HG02870 (cell line): Measurements from ENCODE around the gene HES2.
"Not testable (repeated sequence)": the region's sequence is repeated elsewhere in the genome, so short reads cannot be mapped to it uniquely, and the experiment has no call there.

ENCODE experiments used
- ATAC-seq: cut with Tn5 transposase; IDR thresholded peaks from one replicate; pipeline ENCODE4 v1.9.1; 2021; ENCODE audit warnings: mild to moderate bottlenecking, moderate library complexity; ENCODE audit not compliant: unreplicated experiment

The HES2 gene

DNA sequence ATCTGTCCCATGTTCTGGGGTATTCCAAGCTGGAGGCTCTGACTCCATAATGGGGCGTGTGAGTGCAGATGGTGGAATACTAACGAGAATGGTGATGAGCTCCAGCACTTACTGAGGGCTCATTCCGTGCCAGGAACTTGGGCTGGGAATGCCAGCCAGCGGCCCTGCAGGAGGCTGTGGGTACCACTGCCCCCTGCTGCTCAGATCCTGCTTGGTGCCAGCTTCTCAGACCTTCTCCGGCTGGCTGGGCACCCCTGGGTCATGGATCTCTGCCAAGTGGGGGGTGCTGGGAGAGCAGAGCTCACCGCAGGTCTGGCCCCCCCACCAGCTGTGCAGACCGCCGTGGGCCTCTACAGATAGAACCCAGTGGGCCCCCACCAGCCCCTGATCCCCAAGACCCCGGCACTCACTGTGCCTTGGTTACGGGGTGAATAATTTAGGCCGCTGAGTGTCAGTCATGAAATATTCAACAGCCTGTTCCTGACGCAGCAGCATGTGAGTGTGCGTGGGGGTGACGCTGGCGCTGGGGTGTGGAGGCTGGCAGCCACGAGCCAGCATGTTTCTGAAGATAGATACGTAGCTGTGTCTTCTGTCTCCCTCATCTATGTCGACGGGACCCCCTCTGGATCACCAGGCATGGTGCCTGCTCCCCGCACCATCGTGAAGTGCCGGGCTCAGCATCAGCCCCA is 17.4 kb upstream of the HES2 start:
- not testable (repeated sequence) for ATAC-seq

DNA sequence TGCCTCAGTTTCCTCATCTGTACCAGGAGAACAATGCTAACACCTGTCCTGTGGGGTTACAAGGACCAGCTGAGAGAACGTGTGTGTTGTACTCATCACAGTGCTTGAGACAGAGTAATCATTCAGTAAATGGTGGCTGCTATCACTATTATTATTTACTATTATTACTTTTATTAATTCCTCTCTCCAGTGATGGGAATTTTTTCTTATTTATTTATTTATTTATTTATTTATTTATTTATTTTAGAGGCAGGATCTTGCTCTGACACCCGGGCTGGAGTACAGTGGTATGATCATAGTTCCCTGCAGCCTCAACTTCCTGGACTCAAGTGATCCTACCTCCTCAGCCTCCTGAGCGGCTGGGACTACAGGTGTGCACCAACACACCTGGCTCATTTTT is 16.6 kb upstream of the HES2 start:
- ATAC-seq: not testable (repeated sequence)

DNA sequence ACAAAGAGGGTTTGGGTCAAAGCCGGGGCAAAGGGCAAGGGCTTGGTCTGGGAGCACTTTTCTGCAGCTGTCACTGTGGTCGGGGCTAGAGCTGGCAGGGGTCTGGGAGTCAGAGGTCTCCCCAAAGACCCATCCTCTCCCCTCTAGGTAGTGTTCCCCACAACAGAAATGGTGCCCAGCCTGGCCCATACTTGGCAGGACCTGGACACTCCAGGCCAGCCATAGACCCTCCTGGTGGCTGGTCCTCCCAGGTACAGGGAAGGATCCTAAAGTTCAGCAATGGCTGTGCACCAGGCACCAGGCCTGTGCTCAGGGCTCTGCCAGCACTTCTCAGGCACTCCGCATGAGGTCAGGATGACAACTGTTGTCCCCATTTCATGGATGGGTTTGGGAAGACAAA is 15.8 kb upstream of the HES2 start:
- no peak for ATAC-seq

DNA sequence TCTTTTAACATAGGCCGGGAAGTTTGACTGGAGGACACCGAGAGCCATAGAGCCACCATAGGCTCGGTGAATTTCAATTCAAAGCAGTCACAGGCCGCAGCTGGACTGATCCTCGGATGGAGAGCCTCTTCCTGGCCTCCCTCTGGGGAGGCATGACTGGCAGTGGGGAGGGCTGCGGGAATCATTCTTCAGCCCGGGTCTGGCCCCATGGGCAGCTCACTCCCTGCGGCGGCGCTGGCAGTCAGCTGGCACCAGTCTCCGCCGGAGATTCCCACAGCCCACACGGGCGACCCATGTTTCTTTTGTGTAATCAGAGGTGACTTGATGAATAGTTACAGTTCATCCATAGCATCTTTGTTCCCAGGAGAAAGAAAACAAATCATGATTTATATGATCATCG is 15.4 kb upstream of the HES2 start:
- ATAC-seq: no peak

DNA sequence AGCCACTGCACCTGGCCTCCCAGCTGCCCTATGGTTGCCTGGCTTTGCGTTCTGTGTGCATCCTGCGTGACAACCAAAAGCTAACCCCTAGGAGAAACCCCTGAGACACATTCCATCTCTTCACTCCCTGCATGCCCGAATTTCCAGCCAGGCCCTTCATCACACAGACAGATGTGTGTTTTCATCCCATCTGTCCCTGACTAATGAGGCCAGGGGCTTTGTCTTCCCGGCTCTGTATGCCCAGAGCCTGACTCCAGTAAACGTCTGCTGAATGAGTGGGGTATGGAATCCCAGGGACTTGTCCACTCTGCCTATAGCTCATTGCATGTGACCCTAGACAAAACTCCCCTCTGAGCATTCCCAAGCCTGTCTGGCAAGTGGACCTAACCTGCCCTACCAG is 14.5 kb upstream of the HES2 start:
- ATAC-seq: no peak

DNA sequence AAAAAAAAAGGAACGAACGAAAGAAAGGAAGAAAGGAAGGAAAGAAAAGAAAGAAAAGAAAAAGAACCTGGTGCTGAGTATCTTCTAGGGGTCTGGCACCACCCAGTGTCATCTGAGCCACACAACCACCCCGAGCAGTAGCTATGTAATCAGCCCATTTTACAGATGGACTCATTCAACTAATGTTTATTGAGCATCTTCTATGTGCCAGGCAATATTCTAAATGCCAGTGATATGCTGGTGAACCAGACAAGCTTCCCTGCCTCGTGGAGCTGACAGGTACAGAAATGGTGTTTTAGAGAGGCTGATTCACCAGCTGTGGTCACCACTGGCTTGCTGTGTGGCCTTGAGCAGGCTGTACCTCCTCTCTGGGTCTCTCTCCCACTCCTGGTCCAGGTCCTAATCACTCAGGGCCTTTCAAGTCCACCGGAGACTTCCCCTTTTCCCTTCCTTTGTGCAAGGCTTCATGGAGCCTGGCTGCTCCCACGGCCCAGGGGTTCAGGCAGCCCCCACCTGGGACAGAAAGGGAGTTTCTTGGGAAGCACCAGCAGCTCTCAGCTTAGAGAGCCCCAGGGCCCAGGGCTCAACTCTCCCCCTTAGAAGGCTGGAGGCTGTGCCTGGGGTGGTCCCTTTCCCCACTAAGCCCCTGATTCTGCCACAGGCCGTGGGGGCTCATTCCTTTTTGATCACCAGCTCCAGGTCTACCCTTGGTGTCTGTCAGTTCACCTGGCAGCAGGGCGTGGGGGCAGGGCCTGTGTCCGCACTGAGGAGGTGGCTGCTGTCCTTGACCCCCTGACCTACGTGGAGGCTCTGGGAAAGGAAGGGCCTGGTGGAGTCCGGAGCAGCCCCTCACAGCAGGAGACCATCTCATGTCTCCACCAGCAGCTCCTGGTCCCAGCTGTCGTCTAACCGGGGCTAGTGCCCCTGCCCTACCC is 12.2 kb upstream of the HES2 start:
- not testable (repeated sequence) for ATAC-seq

DNA sequence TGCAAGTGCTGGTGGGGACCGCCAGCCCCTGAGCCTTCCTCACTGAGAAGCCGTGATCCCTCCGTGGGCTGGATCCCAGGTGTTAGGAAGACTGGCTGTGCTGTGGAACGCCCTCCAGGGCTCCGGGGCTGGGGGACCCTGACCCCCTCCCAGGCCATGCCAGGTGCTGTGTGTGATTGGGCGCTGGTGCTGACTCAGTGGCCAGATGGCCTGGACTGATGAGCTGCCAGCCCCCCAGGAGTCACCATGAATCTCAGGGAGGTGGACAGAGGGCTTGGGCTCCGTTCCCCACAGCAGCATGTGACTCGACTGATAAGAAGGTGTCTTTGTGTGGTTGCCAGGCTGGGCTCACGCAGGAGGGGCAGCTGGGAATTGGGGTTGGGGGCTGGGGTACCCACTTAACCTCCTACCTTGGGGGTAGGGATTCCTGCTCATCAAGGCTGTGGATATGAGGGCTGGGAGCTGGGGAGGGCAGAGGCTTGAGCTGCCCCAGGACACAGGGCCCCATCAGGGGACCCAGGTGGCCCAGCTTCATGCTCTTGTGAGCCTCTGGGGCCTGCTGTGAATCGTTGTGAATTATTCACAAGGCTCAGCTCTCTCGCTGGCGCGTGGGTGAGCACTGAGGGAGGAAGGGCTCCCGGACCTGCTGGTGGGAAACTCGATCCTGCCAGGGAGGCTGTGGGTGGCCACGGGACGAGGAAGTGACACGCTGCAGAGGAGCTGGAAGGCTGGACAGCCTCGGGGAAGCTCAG is 10.1 kb upstream of the HES2 start:
- ATAC-seq: not testable (repeated sequence)

DNA sequence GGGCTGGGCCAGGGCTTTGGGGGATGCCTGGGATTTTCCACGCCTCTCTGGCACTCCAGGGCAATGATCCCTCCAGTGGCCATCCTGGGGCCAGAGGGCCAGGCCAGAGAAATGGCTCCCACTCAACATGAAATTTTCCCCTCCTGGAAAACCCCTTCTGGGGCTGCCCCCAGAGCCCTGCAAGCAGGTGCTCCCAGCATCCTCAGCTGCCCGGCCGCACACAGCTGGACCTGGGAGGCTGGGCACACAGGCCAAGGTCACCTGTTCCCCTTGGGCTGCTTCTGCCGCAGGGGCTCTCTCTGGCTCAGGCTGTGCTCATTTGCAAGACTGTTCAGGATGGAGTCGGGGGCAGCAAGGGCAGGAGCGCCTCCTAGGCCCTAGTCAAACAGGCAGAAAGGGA is 8.7 kb upstream of the HES2 start:
- ATAC-seq: not testable (repeated sequence)

DNA sequence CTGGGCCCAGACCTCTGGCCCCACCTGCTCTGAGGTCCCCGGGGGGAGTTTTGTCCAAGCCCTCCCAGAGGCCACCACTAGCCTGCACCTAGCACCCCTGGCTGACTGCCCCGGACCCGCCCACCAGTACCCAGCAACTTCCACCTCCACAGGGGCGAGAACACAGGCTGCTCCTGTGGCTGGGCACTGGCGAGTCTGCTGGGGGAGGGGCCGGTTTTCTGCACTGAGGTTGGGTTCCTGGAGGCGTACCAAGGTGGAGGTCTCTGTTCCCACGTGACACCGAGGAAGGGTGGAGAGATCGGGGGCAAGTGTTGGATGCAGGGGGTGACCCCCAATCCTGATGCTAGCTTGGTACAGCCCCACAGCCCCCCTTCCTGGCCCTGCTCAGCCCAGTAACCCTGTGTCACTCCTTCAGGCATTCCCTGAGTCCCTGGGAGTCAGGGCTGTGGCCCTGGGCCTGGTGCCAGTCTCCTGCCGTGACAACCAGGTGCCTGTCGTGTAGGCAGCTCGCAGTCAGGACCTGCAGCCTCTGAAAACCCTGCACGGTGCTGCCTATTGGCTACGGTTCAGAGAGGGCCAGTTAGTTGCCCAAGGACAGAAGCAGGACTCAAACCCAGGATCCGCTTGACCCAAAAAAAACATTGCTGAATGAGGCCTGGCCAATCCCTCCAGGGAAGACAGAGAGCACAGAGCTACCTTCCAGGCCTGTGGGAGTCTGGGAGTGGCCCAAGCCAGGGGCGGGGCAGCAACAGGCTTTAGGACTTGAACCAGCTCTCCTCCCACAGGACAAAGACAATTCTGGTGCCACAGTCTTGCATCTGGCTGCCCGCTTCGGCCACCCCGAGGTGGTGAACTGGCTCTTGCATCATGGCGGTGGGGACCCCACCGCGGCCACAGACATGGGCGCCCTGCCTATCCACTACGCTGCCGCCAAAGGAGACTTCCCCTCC is 8.0 kb upstream of the HES2 start:
- ATAC-seq: no peak

DNA sequence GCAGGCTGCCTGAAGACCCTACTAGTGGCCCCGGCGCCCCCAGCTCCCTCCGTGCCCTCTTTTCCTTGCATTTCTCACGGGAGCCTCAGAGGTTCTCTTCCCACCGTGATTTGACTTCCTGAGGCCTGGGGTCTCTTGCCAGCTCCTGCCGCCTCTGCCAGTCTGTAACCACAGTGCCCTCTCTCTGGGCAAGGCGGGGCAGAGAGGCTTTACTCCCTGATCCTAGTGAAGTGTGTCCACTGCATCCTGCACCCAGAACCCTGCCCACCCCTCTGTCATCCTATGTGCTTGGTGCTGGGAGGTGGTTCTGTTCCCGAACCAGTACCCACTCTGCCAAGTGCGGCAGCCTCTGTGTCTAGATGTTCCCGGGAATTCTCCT is 7.2 kb upstream of the HES2 start:
- no peak for ATAC-seq

DNA sequence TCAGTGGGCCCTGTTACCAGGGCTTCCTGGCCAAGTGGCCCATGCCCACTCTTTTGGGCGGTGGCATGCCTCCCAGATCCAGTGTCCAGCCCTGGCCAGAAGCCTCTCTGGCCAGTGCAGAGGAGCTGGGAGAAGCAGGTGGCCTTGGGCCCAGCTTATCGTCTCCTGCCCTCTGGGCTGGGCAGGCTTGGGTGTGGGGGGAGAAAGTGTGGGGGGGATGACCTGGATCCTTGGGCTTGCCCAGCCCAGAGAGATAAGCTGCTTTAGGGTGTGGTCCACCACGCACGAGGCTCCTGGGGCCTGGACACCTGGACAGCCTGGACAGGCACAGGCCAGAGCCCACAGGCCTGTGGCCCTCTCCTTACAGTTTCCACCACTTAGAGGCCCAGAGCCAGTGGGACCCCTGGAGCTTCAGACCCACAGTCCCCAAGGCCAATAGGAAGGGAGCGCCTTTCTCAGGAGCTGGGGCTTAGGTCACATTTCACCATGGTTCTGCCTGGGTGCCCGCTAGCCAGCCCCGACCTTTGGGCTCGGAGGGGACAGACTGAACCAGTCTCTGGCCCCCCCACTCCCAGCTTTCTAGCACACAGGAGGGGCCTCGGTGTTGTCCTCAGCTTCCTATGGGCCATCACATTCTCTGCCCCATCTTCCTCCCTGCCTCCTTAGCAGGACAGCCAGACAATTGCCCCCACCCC is 6.7 kb upstream of the HES2 start:
- no peak for ATAC-seq

DNA sequence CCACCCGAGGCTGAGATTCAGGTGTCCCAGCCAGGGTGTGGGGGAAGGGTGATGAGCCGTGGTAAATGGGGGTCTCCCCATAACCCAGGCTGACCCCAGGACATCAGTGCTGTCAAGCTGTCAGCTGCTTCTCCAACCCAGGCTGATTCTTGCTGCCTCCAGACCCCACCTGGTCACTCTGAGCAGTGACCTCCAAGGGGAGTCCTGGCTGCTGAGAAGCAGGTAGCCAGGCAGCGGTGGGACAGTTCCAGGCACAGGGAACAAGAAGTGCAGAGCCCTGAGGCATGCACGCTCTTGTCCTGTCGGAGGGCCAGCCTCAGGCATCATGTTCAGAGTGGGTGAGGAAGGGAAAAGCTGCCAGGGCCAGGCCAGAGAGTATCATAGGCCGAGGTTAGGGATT is 5.9 kb upstream of the HES2 start:
- ATAC-seq: no peak

DNA sequence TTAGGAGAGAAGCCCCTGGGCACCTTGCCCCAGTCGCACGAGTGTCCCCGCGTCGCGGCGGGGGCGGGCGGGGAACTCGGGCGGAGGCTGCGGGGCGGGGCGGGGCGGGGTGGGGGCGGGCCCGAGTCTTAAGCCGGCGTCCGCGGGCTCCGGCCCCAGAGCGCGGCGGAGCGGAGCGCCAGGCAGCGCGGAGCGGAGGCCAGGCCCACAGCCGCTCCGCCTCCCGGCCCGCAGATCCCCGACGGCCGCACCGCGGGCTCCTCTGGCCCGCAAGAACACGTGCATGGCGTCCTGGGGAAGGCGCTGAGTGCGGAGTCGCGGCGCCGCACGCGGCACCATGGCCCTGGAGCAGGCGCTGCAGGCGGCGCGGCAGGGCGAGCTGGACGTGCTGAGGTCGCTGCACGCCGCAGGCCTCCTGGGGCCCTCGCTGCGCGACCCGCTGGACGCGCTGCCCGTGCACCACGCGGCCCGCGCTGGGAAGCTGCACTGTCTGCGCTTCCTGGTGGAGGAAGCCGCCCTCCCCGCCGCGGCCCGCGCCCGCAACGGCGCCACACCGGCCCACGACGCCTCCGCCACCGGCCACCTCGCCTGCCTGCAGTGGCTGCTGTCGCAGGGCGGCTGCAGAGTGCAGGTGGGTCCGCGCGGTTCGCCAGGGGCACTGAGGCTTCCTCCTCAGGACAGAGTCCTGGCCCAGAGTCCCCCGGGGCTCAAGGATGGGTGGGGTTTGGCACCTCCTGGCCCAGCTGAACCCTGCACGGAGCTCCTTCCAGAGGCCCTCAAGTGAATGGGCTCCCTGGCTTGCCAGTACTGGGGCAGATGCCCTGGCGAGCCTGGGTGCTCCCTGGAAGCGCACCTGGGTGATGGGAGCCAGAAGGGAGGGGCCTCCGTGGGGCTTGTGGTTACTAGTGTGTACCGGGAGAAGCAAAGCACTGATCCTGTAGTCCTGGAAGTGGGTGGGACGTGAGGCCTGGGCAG is 5.2 kb upstream of the HES2 start, which contains the start of gene ESPN:
Gene ESPN (plus strand): TSS at position 158 of the 975 bp plus-strand sequence. CDS start 180 bp downstream, at position 338.
- ATAC-seq: no peak

DNA sequence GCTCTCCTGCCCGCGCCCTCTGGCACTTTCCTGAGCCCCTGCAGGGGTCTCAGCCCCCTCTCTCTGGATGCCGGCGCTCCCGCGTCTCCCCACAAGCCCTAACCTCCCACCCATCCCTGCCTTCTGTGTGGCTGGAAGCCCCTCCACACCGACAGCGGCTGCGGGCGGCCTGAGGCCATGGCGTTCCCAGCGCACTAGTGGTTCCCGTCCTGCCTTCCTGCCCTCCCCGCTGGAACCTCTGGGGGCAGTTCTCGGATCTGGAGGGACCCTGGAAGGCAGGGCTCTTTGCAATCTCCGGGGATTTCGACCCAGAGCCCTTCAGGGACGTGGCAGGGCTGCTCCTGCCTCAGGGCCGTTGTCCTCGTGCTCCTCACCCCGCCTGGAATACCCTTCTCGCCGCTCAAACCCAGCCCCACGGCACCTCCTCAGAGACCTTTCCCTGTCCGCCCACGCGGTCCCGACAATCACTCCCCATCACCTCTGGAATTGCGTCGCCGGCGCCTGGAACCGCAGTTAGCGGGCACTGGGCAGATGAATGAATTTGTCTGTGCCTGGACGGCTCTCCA is 4.4 kb upstream of the HES2 start:
- no peak for ATAC-seq

DNA sequence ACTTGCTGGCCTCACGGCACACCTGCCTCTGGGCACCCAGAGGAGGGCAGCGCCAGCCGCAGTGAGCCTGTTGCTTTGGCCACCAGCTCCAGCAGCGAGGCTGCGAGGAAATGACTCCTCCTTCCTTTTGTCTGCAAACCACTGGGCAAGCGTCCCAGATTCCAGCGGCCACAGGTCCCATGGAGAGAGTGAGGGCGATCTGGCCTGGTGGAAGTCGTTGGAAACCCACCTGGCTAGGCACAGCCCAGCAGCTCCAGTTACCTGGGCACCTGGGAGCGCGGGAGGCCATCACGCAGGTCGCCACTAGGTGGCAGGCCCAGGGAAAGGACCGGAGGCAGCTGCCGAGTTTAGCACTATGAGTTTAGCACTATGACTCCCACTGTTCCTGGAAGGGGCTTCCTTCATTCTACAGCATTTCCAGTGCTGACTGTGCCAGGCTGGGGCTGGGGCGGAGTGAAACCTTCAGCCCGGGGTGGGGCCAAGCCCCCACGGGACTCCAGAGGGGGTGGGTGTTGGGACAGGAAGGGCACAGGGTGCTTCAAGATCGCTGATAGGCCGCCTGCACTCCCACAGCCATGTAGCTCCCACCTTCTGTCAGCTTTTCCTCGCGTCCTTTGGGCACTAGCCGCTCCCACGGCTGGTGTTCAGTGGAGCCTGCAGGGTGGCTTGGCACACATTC is 3.7 kb upstream of the HES2 start:
- no peak for ATAC-seq

DNA sequence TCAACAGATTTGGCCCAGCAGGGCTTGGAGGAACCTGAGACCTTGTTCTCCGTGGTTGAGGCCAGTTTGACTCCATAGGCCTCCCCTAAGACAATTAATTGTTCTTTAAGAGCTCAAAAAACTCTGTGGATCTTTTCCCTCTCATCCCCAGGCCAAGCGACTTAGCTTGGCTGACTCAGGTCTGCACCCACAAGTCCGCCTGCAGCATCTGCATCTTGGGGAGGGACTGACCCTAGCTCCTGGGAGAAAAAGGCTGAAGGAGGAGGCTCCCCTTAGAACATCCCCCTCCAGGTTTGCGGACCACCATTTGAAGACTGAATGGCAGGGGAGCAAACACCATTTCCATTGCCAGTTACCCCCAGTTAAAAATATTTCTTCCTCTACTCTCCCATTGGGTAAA is 1.5 kb upstream of the HES2 start:
- ATAC-seq: no peak

DNA sequence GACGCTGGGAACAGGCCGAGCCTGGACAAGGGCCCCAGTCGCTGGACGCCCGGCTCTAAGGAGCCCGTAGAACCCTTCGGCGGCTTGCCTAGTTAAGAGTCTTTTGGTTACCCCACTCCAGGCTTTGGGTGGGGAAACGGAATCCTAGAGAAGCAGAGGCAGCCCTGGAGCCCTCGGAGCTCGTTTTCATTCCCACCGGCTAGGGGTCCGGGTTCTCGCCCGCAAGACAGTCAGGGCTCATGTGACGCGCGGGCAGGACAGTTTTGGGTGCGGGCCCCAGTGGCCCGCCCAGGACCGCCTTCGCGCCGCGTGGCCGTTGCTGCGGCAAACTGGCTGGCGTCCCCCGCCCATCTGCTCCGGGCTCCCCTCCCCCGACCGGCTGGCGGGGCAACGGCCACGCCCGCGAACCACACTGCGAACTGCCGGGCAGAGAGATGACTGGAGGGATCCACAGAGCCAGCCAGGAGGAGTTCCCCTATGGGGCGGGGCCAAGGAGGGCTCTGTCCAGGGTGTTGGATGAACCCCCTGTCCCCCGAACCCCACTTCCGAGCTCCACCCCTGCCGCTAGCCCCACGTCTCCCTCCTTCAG is 829 bp upstream of the HES2 start:
- ATAC-seq: no peak
